Activated T-helper 2 cell treated with anti-CD3 and anti-CD28 coated beads, Interferon-gamma antibody, Interleukin-2, Interleukin-4, amounts not matched to agents 10 μg/mL and 5 μg/mL and 100 μg/mL, durations not matched to agents 14 hours and 24 hours and 36 hours (primary cell): Measurements from ENCODE around the gene MSLN. TPM values are rescaled to one million over a fixed set of nuclear protein-coding genes. Genes with fewer than 3 reads are reported as not detected.
"Not testable (repeated sequence)": the region's sequence is repeated elsewhere in the genome, so short reads cannot be mapped to it uniquely, and the experiment has no call there.

Experiments
- DNase-seq: peaks from one replicate; pipeline ENCODE4 v3.0.0; 2021; ENCODE audit warnings: low spot score
- H3K27ac Mint-ChIP-seq: one replicate; pipeline ENCODE4 v1.8.0; 2021; ENCODE audit warnings: mixed read lengths
- H3K27me3 Mint-ChIP-seq: one replicate; pipeline ENCODE4 v1.8.0; 2021; ENCODE audit warnings: low read depth, mixed read lengths
- H3K36me3 Mint-ChIP-seq: one replicate; pipeline ENCODE4 v1.8.0; 2021; ENCODE audit warnings: low read depth, mixed read lengths
- H3K4me1 Mint-ChIP-seq: one replicate; pipeline ENCODE4 v1.8.0; 2021; ENCODE audit warnings: low read depth, mixed read lengths
- H3K4me3 Mint-ChIP-seq: one replicate; pipeline ENCODE4 v1.8.0; 2021; ENCODE audit warnings: low read depth, mild to moderate bottlenecking, moderate library complexity, mixed read lengths
- H3K9me3 Mint-ChIP-seq: one replicate; pipeline ENCODE4 v1.8.0; 2021; ENCODE audit warnings: mixed read lengths
- intact Hi-C: fragments of 100-400 bp; cut with micrococcal nuclease; formaldehyde crosslinking; loops from one replicate; pipeline ENCODE4 v1.15.1; 2023
- total RNA-seq: library from RNA; stranded (reverse); gene quantifications from 2 replicates; pipeline ENCODE4 v1.2.3, GENCODE V29; 2022

MSLN gene
- total RNA-seq, 1 donor from 2014 or later, result not detected

- H3K27me3 Mint-ChIP-seq, result no peaks in the 10 kb centered on the region
- H3K4me1 Mint-ChIP-seq, result peaks cover 17% of the 10 kb centered on the region
- no peaks in the 10 kb centered on the region for H3K9me3 Mint-ChIP-seq
- peaks cover 35% of the 10 kb centered on the region for H3K36me3 Mint-ChIP-seq
- intact Hi-C loops, result no loop called here
- DNase-seq, result no peak
- H3K27ac Mint-ChIP-seq, result peak overlapping the region; percentile 20
- no peak overlapping the region for H3K4me3 Mint-ChIP-seq
These were observed 25.3 kb upstream of the MSLN start for GRCh38 chr16:734981-735881.

- DNase-seq, result no peak
- H3K9me3 Mint-ChIP-seq, result no peaks in the 10 kb centered on the region
- peaks cover 35% of the 10 kb centered on the region for H3K36me3 Mint-ChIP-seq
- peak overlapping the region; percentile 26 for H3K4me3 Mint-ChIP-seq
- intact Hi-C loops, result no loop called here
- peaks cover 17% of the 10 kb centered on the region for H3K4me1 Mint-ChIP-seq
- H3K27me3 Mint-ChIP-seq, result no peaks in the 10 kb centered on the region
- H3K27ac Mint-ChIP-seq, result peak overlapping the region; percentile 57
These were observed 24.5 kb upstream of the MSLN start for GRCh38 chr16:735982-736453.

GRCh38 chr16:736936-737481 lies 23.5 kb upstream of the MSLN start:
- Mint-ChIP-seq H3K4me3 (no peak overlapping the region), H3K4me1 (peaks cover 17% of the 10 kb centered on the region), H3K27me3 (no peaks in the 10 kb centered on the region), H3K27ac (no peak overlapping the region), H3K9me3 (no peaks in the 10 kb centered on the region), H3K36me3 (peaks cover 35% of the 10 kb centered on the region)
- intact Hi-C loops, result no loop called here
- DNase-seq, result no peak

- intact Hi-C loops, result loop anchor here (5.0 kb wide), 1 partner anchor 47 kb away; the partner anchor contains the start of genes CHTF18 and RPUSD1
- Mint-ChIP-seq H3K9me3 (no peaks in the 10 kb centered on the region), H3K27me3 (no peaks in the 10 kb centered on the region), H3K36me3 (peaks cover 25% of the 10 kb centered on the region), H3K27ac (no peak overlapping the region), H3K4me1 (peaks cover 17% of the 10 kb centered on the region), H3K4me3 (peak overlapping the region; percentile 79)
- no peak for DNase-seq
These were observed 20.7 kb upstream of the MSLN start for GRCh38 chr16:739560-740458.

GRCh38 chr16:740459-740763 lies 20.1 kb upstream of the MSLN start:
- Mint-ChIP-seq H3K27me3 (no peaks in the 10 kb centered on the region), H3K27ac (peak overlapping the region; percentile 52), H3K4me3 (peak overlapping the region; percentile 79), H3K9me3 (no peaks in the 10 kb centered on the region), H3K4me1 (peaks cover 15% of the 10 kb centered on the region), H3K36me3 (peaks cover 21% of the 10 kb centered on the region)
- intact Hi-C loops, result loop anchor here (5.0 kb wide), 1 partner anchor 47 kb away; the partner anchor contains the start of genes CHTF18 and RPUSD1
- no peak for DNase-seq

- DNase-seq, result peak; percentile 91
- intact Hi-C loops, result loop anchor here (1.0 to 5.0 kb wide), 2 partner anchors 21 to 46 kb away; partner anchors contain the start of genes CHTF18 and RPUSD1
- Mint-ChIP-seq H3K4me1 (peaks cover 11% of the 10 kb centered on the region), H3K36me3 (peaks cover 16% of the 10 kb centered on the region), H3K9me3 (no peaks in the 10 kb centered on the region), H3K27me3 (no peaks in the 10 kb centered on the region), H3K4me3 (peak within 1 kb of the TSS; percentile 79), H3K27ac (peak within 1 kb of the TSS; percentile 62)
These were observed 19.6 kb upstream of the MSLN start, which contains the start of gene CIAO3 for GRCh38 chr16:740764-741505. TSS of gene CIAO3 (minus strand) at chr16:740997. CDS start at chr16:740985, 12 bp downstream.

- intact Hi-C loops, result loop anchor here (1.0 to 5.0 kb wide), 2 partner anchors 22 to 45 kb away; partner anchors contain the start of genes CHTF18 and RPUSD1
- Mint-ChIP-seq H3K27ac (no peak overlapping the region), H3K36me3 (peaks cover 10% of the 10 kb centered on the region), H3K9me3 (no peaks in the 10 kb centered on the region), H3K4me3 (peak overlapping the region; percentile 26), H3K27me3 (no peaks in the 10 kb centered on the region), H3K4me1 (peaks cover 7% of the 10 kb centered on the region)
- no peak for DNase-seq
These were observed 18.4 kb upstream of the MSLN start for GRCh38 chr16:741986-742629.

GRCh38 chr16:742894-743293 lies 17.6 kb upstream of the MSLN start:
- not testable (repeated sequence) for DNase-seq, H3K27me3 Mint-ChIP-seq, H3K27ac Mint-ChIP-seq, H3K4me3 Mint-ChIP-seq, H3K36me3 Mint-ChIP-seq, H3K9me3 Mint-ChIP-seq, H3K4me1 Mint-ChIP-seq
- intact Hi-C loops, result loop anchor here (5.0 kb wide), 1 partner anchor 44 kb away; the partner anchor contains the start of genes CHTF18 and RPUSD1

- intact Hi-C loops, result loop anchor here (5.0 kb wide), 1 partner anchor 43 kb away; the partner anchor contains the start of genes CHTF18 and RPUSD1
- DNase-seq, result no peak
- H3K4me1 Mint-ChIP-seq, result peaks cover 2% of the 10 kb centered on the region
- H3K27ac Mint-ChIP-seq, result no peak overlapping the region
- H3K27me3 Mint-ChIP-seq, result no peaks in the 10 kb centered on the region
- no peak overlapping the region for H3K4me3 Mint-ChIP-seq
- H3K36me3 Mint-ChIP-seq, result no peaks in the 10 kb centered on the region
- no peaks in the 10 kb centered on the region for H3K9me3 Mint-ChIP-seq
These were observed 16.6 kb upstream of the MSLN start for GRCh38 chr16:743794-744500.

- Mint-ChIP-seq H3K4me3 (no peak overlapping the region), H3K4me1 (no peaks in the 10 kb centered on the region), H3K36me3 (no peaks in the 10 kb centered on the region), H3K9me3 (no peaks in the 10 kb centered on the region), H3K27ac (no peak overlapping the region), H3K27me3 (no peaks in the 10 kb centered on the region)
- intact Hi-C loops, result no loop called here
- no peak for DNase-seq
These were observed 14.8 kb upstream of the MSLN start for GRCh38 chr16:745739-746138.

GRCh38 chr16:746637-747036 lies 13.9 kb upstream of the MSLN start:
- Mint-ChIP-seq H3K9me3 (no peaks in the 10 kb centered on the region), H3K4me3 (no peak overlapping the region), H3K36me3 (no peaks in the 10 kb centered on the region), H3K27me3 (no peaks in the 10 kb centered on the region), H3K4me1 (no peaks in the 10 kb centered on the region), H3K27ac (no peak overlapping the region)
- intact Hi-C loops, result no loop called here
- no peak for DNase-seq
